Activated naive CD8-positive, alpha-beta T cell (primary cell): Measurements from ENCODE around the gene CDHR1.
"Not testable (repeated sequence)": the region's sequence is repeated elsewhere in the genome, so short reads cannot be mapped to it uniquely, and the experiment has no call there.

Experiments
- H3K27ac Mint-ChIP-seq: one replicate; pipeline ENCODE4 v1.8.0; 2021; ENCODE audit warnings: mixed read lengths
- H3K27me3 Mint-ChIP-seq: one replicate; pipeline ENCODE4 v1.8.0; 2021; ENCODE audit warnings: mixed read lengths
- H3K36me3 Mint-ChIP-seq: one replicate; pipeline ENCODE4 v1.8.0; 2021; ENCODE audit warnings: mixed read lengths
- H3K4me1 Mint-ChIP-seq: one replicate; pipeline ENCODE4 v1.8.0; 2021; ENCODE audit warnings: low read depth, mixed read lengths
- H3K4me3 Mint-ChIP-seq: one replicate; pipeline ENCODE4 v1.8.0; 2021; ENCODE audit warnings: mild to moderate bottlenecking, mixed read lengths
- H3K9me3 Mint-ChIP-seq: one replicate; pipeline ENCODE4 v1.8.0; 2021; ENCODE audit warnings: low read depth, mixed read lengths

The CDHR1 gene

DNA sequence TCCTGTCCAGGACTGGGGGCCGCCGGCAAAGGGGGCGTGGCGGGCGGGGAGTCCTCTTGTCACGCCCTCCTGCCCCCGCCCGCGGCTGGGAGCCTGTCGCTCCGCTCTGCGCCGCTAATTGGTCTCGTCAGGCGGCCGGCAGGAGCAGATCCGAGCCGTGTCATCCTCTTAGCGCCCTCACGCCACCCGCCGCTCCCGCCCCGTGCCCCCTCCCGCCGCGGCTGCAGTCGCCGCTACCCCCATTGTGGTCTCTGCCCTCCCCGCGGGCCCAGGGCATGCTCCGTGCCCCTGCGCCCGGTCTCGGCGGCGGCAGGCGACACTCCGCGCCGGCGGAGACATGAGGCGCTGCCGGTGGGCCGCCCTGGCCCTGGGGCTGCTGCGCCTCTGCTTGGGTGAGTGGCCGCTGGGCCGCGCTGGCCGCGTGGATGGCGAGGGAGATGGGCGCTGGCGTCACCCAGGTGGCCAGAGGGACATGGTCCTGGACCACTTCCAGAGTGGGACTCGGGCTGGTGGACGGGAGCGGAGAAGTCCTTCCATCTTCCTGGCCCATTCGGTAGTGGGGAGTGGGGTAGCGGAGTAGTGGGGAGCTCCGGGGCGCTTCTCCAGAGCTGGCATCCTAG lies at the start of gene CDHR1:
CDHR1 (plus strand) TSS at position 114 of the 620 bp plus-strand sequence; CDS start at position 338, 224 bp downstream.
- peaks cover 7% of the 10 kb centered on the region for H3K27me3 Mint-ChIP-seq
- no peaks in the 10 kb centered on the region for H3K36me3 Mint-ChIP-seq
- H3K27ac Mint-ChIP-seq = no peak within 1 kb of the TSS
- no peaks in the 10 kb centered on the region for H3K9me3 Mint-ChIP-seq
- H3K4me1 Mint-ChIP-seq = peaks cover 23% of the 10 kb centered on the region
- H3K4me3 Mint-ChIP-seq = peak within 1 kb of the TSS; percentile 69

GRCh38 chr10:84147347-84147746 lies 47.0 kb upstream of the CDHR1 start:
- no peak overlapping the region for H3K4me3 Mint-ChIP-seq
- H3K36me3 Mint-ChIP-seq = peaks cover 3% of the 10 kb centered on the region
- H3K9me3 Mint-ChIP-seq = no peaks in the 10 kb centered on the region
- no peak overlapping the region for H3K27ac Mint-ChIP-seq
- peaks cover 20% of the 10 kb centered on the region for H3K4me1 Mint-ChIP-seq
- H3K27me3 Mint-ChIP-seq = no peaks in the 10 kb centered on the region

DNA sequence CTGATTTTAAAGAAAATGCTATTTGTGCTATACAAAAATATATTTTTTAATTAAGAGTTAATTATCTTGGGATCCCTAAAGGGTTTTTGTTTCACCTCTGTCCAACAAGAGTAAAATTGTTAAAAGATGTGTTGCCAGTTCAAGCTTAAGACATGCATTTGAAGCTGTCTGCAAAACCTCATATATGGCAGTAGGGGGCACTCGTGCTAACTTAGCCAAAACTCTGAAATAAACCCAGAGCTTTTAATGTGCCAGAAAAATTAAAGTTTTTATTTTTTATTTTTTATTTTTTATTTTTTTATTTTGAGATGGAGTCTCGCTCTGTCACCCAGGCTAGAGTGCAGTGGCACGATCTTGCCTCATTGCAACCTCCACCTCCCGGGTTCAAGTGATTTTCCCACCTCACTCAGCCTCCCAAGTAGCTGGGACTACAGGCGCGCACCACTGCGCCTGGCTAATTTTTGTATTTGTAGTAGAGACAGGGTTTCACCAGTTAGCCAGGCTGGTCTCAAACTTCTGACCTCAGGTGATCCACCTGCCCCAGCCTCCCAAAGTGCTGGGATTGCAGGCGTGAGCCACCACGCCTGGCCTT lies 46.2 kb upstream of the CDHR1 start:
- not testable (repeated sequence) for H3K27me3 Mint-ChIP-seq, H3K36me3 Mint-ChIP-seq, H3K27ac Mint-ChIP-seq, H3K4me3 Mint-ChIP-seq, H3K9me3 Mint-ChIP-seq
- peaks cover 18% of the 10 kb centered on the region for H3K4me1 Mint-ChIP-seq

- Mint-ChIP-seq H3K36me3 (no peaks in the 10 kb centered on the region), H3K27ac (peak overlapping the region; percentile 46), H3K9me3 (no peaks in the 10 kb centered on the region), H3K4me3 (no peak overlapping the region), H3K4me1 (peaks cover 21% of the 10 kb centered on the region), H3K27me3 (no peaks in the 10 kb centered on the region)
Observed at GRCh38 chr10:84149854-84150253, 44.5 kb upstream of the CDHR1 start.

DNA sequence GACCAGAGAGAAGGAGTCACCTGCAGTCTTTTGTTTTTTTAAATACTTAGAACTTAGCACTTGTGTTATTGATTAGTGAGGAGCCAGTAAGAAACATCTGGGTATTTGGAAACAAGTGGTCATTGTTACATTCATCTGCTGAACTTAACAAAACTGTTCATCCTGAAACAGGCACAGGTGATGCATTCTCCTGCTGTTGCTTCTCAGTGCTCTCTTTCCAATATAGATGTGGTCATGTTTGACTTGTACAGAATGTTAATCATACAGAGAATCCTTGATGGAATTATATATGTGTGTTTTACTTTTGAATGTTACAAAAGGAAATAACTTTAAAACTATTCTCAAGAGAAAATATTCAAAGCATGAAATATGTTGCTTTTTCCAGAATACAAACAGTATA lies 41.6 kb upstream of the CDHR1 start:
- H3K4me3 Mint-ChIP-seq = no peak overlapping the region
- peak overlapping the region; percentile 83 for H3K27ac Mint-ChIP-seq
- peaks cover 32% of the 10 kb centered on the region for H3K4me1 Mint-ChIP-seq
- H3K9me3 Mint-ChIP-seq = no peaks in the 10 kb centered on the region
- H3K27me3 Mint-ChIP-seq = no peaks in the 10 kb centered on the region
- peaks cover 2% of the 10 kb centered on the region for H3K36me3 Mint-ChIP-seq

DNA sequence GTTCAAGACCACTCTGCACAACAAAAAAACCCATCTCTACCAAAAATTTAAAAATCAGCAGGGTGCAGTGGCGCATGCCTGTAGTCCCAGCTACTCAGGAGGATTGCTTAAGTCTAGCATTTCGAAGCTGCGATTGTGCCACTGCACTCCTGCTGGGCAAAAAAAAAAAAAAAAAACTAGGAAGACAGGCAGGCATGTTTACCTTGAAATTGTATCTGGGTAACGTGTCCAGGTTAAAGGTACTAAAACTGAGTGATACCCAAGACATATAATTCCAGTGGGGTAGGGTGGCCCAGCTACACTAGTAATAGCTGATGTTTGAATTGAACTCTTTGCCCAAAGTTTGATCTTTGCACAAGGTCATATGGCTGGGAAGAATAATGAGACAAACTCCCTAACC lies 38.8 kb upstream of the CDHR1 start:
- peaks cover 39% of the 10 kb centered on the region for H3K4me1 Mint-ChIP-seq
- peaks cover 2% of the 10 kb centered on the region for H3K36me3 Mint-ChIP-seq
- H3K27me3 Mint-ChIP-seq = no peaks in the 10 kb centered on the region
- H3K27ac Mint-ChIP-seq = peak overlapping the region; percentile 83
- H3K9me3 Mint-ChIP-seq = no peaks in the 10 kb centered on the region
- no peak overlapping the region for H3K4me3 Mint-ChIP-seq

- Mint-ChIP-seq H3K27me3 (no peaks in the 10 kb centered on the region), H3K4me1 (peaks cover 34% of the 10 kb centered on the region), H3K9me3 (no peaks in the 10 kb centered on the region), H3K27ac (peak overlapping the region; percentile 83), H3K4me3 (no peak overlapping the region), H3K36me3 (peaks cover 2% of the 10 kb centered on the region)
Observed at GRCh38 chr10:84156009-84156408, 38.3 kb upstream of the CDHR1 start.

DNA sequence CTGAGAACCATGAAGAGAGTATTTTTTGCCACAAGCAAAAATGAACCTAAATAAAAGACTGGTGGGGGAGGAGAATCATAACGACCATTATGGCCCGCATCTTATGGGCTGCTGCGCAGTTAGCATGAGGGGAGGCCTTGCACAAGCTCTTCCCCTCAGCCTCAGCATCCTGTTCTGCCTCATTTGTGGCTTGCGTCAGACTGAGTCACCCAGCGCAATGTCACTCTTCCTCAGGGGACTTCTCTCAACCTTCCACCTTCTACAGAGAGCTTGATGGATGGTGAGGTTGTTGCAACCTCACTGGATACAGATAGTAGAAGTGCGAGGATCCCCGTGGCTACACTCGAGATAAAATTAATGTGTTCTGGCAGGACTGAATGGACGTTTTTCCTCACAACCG lies 37.6 kb upstream of the CDHR1 start:
- peak overlapping the region; percentile 30 for H3K4me3 Mint-ChIP-seq
- H3K27me3 Mint-ChIP-seq = no peaks in the 10 kb centered on the region
- H3K4me1 Mint-ChIP-seq = peaks cover 33% of the 10 kb centered on the region
- peaks cover 2% of the 10 kb centered on the region for H3K36me3 Mint-ChIP-seq
- peak overlapping the region; percentile 83 for H3K27ac Mint-ChIP-seq
- H3K9me3 Mint-ChIP-seq = no peaks in the 10 kb centered on the region

- peaks cover 2% of the 10 kb centered on the region for H3K36me3 Mint-ChIP-seq
- no peaks in the 10 kb centered on the region for H3K9me3 Mint-ChIP-seq
- H3K4me3 Mint-ChIP-seq = no peak overlapping the region
- H3K27me3 Mint-ChIP-seq = peaks cover under 1% of the 10 kb centered on the region
- no peak overlapping the region for H3K27ac Mint-ChIP-seq
- H3K4me1 Mint-ChIP-seq = peaks cover 31% of the 10 kb centered on the region
Observed at GRCh38 chr10:84158061-84158460, 36.3 kb upstream of the CDHR1 start.

DNA sequence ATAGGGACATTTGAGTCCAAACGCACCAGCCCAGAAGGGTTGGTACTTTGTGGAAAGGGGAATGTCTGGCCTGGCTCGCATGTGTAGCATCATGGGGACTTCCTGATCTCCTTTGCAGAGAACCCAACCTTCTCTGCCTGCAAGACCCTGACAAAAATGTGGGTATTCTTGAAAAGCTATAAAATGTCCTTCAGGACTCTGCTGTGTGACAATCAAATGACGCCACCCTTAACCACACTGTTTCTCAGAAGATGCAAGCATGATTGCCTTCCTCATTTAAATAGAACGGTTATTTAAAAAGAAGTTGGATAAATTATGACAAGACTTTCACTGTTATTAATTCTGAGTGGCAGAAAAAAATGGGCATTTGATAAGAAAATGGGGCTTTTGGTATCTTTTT lies 35.8 kb upstream of the CDHR1 start:
- Mint-ChIP-seq H3K9me3 (no peaks in the 10 kb centered on the region), H3K4me3 (no peak overlapping the region), H3K36me3 (peaks cover 2% of the 10 kb centered on the region), H3K27ac (peak overlapping the region; percentile 54), H3K4me1 (peaks cover 26% of the 10 kb centered on the region), H3K27me3 (peaks cover 3% of the 10 kb centered on the region)

- H3K27me3 Mint-ChIP-seq = peaks cover 3% of the 10 kb centered on the region
- peaks cover 2% of the 10 kb centered on the region for H3K36me3 Mint-ChIP-seq
- H3K4me3 Mint-ChIP-seq = no peak overlapping the region
- H3K9me3 Mint-ChIP-seq = no peaks in the 10 kb centered on the region
- H3K27ac Mint-ChIP-seq = peak overlapping the region; percentile 41
- H3K4me1 Mint-ChIP-seq = peaks cover 24% of the 10 kb centered on the region
Observed at GRCh38 chr10:84159076-84159685, 35.2 kb upstream of the CDHR1 start.

DNA sequence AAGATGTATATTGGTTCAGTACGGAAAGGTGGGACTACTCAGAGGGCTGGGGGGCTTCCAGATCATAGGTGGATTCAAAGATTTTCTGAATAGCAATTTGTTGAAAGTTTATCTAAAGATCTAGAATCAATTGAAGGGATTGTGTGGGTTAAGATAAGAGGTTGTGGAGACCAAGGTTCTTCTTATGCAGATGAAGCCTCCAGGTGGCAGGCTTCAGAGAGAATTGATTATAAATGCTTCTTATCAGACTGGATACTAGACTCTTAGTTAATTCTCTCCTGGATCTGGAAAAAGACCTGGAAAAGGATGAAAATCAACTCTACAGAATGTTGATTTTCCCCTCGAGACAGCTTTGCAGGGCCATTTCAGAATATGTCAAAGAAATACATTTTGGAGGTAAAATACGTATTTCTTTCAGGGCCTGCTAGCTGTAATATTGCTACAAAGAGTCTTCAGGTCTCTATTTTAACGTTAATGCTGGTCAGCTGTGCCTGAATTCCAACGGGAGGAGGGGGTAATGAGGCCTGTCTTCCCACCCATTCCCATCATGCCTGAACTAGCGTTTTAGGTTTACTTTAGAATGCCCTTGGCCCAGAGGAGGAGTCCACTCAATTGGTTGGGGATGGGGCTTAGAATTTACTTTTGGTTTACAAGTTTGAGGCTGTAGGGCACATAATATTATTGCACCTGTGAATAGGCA lies 33.5 kb upstream of the CDHR1 start:
- Mint-ChIP-seq H3K4me1 (peaks cover 24% of the 10 kb centered on the region), H3K4me3 (no peak overlapping the region), H3K27ac (no peak overlapping the region), H3K36me3 (no peaks in the 10 kb centered on the region), H3K27me3 (peaks cover 3% of the 10 kb centered on the region), H3K9me3 (no peaks in the 10 kb centered on the region)

DNA sequence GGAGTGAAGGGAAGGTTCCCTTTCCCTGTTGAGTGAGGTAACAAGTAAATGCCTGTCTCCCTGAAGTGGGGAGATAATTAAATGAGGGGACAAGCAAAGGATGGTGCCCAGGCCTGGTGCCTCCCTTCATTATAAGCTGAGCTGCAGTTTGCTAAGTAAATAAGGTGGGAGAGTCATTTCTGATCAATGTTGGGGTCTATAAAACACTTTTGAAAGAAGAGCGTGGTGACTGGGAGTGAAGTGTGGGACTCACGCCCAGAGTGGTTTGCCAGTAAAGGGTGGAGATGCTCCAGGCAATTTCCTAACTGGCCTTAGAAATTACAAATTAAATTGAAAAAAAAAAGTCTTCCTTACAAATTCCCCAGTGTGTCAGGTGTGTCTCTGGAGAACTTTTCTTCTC lies 30.3 kb upstream of the CDHR1 start:
- Mint-ChIP-seq H3K27me3 (peaks cover 4% of the 10 kb centered on the region), H3K9me3 (no peaks in the 10 kb centered on the region), H3K36me3 (peaks cover 2% of the 10 kb centered on the region), H3K27ac (no peak overlapping the region), H3K4me1 (peaks cover 4% of the 10 kb centered on the region), H3K4me3 (no peak overlapping the region)

DNA sequence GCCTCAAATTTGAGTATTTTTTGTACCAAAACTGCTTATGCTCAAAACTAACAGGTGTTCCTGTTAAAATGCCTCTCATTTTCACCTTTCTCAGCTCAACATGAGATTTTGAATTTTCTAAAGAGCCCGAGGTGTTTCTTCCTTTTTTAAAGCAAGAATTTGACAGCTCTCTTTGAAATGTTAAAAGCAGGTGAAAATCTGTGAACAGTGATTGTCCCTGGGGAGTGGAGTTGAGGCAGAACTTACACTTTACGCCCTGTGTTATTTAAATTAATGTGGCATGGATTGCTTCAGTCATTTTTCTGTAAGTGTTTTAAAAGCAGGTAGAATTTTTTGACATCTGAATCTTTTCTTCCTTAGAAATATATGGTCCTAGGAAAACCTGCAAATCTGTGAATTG lies 29.9 kb upstream of the CDHR1 start:
- Mint-ChIP-seq H3K4me3 (no peak overlapping the region), H3K9me3 (no peaks in the 10 kb centered on the region), H3K27me3 (peaks cover 4% of the 10 kb centered on the region), H3K27ac (no peak overlapping the region), H3K36me3 (peaks cover 2% of the 10 kb centered on the region), H3K4me1 (peaks cover under 1% of the 10 kb centered on the region)

DNA sequence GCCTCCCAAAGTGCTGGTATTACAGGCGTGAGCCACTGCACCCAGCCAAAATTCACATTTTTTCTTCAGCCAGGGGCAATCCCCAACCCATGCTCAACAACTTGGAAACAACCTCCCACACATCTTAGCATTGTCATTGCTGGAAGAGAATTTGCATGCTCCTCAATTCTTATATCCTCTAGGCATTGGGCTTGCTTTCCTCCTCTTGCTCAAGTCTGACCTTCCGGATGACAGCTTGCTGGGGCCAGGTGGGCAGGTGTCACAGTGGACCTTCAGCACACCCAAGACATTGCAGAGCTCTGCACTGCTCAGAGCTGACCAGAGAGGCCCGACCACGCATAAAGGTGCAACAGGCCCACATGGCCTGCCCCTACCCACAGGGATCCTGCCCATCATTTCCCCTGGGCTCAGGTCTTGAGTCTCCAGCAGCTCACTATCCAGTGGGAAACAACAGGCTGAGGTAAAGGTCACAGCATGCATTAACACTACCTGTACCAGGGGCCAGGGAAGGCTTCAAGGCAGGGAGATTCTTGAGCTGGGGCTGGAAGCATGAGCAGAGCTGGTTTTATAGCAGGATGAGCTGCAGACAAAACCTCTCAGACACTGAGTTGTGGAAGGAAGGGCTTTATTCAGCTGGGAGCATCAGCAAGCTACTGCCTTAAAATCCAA lies 27.6 kb upstream of the CDHR1 start:
- no peak overlapping the region for H3K4me3 Mint-ChIP-seq
- H3K36me3 Mint-ChIP-seq = peaks cover 2% of the 10 kb centered on the region
- H3K27me3 Mint-ChIP-seq = peaks cover 4% of the 10 kb centered on the region
- H3K9me3 Mint-ChIP-seq = no peaks in the 10 kb centered on the region
- H3K27ac Mint-ChIP-seq = no peak overlapping the region
- H3K4me1 Mint-ChIP-seq = no peaks in the 10 kb centered on the region
